Osteocyte (in vitro differentiated cells): Measurements from ENCODE around the gene VPS45. TPM values are rescaled to one million over a fixed set of nuclear protein-coding genes. Genes with fewer than 3 reads are reported as not detected.
"Not testable (repeated sequence)": the region's sequence is repeated elsewhere in the genome, so short reads cannot be mapped to it uniquely, and the experiment has no call there.

ENCODE experiments used
- DNase-seq: peaks from one replicate; pipeline ENCODE4 v3.0.0; 2021; ENCODE audit warnings: mixed read lengths; ENCODE audit not compliant: unreplicated experiment; ENCODE audit errors: extremely low spot score
- H3K27ac Mint-ChIP-seq: one replicate; pipeline ENCODE4 v1.8.0; 2021; ENCODE audit warnings: mild to moderate bottlenecking, mixed read lengths; ENCODE audit not compliant: unreplicated experiment
- H3K27me3 Mint-ChIP-seq: one replicate; pipeline ENCODE4 v1.8.0; 2021; ENCODE audit warnings: mixed read lengths; ENCODE audit not compliant: unreplicated experiment
- H3K36me3 Mint-ChIP-seq: one replicate; pipeline ENCODE4 v1.8.0; 2021; ENCODE audit warnings: mixed read lengths; ENCODE audit not compliant: unreplicated experiment
- H3K4me1 Mint-ChIP-seq: one replicate; pipeline ENCODE4 v1.8.0; 2021; ENCODE audit warnings: mixed read lengths; ENCODE audit not compliant: unreplicated experiment
- H3K4me3 Mint-ChIP-seq: one replicate; pipeline ENCODE4 v1.8.0; 2021; ENCODE audit warnings: mild to moderate bottlenecking, moderate library complexity, mixed read lengths; ENCODE audit not compliant: unreplicated experiment
- H3K9me3 Mint-ChIP-seq: one replicate; pipeline ENCODE4 v1.8.0; 2021; ENCODE audit warnings: mixed read lengths; ENCODE audit not compliant: unreplicated experiment
- CTCF ChIP-seq: fragments of 200-600 bp; sonication (generic); IDR thresholded peaks from 2 replicates; pipeline ENCODE4 v1.5.0; 2021; ENCODE audit warnings: antibody characterized with exemption, mild to moderate bottlenecking, moderate library complexity
- total RNA-seq: library from RNA; stranded (reverse); gene quantifications from 2 replicates; pipeline ENCODE4 v1.2.1, GENCODE V29; 2021

The VPS45 gene
- total RNA-seq, 1 donor from 2014 or later, result 43.6 TPM

- TF ChIP-seq CTCF, result no peak
- Mint-ChIP-seq H3K36me3 (peaks cover 4% of the 10 kb centered on the region), H3K4me3 (no peak overlapping the region), H3K9me3 (no peaks in the 10 kb centered on the region), H3K4me1 (no peaks in the 10 kb centered on the region), H3K27ac (no peak overlapping the region), H3K27me3 (no peaks in the 10 kb centered on the region)
- DNase-seq, result no peak
Measured at GRCh38 chr1:150127868-150128267, 60.3 kb downstream of the VPS45 start.

GRCh38 chr1:150132372-150132771 is 64.8 kb downstream of the VPS45 start:
- H3K36me3 Mint-ChIP-seq, result peaks cover 8% of the 10 kb centered on the region
- no peaks in the 10 kb centered on the region for H3K27me3 Mint-ChIP-seq
- TF ChIP-seq CTCF, result no peak
- H3K4me1 Mint-ChIP-seq, result no peaks in the 10 kb centered on the region
- no peaks in the 10 kb centered on the region for H3K9me3 Mint-ChIP-seq
- no peak overlapping the region for H3K4me3 Mint-ChIP-seq
- DNase-seq, result no peak
- H3K27ac Mint-ChIP-seq, result no peak overlapping the region

GRCh38 chr1:150134537-150134936 is 67.0 kb downstream of the VPS45 start:
- no peak for DNase-seq
- Mint-ChIP-seq H3K27ac (no peak overlapping the region), H3K4me3 (no peak overlapping the region), H3K27me3 (no peaks in the 10 kb centered on the region), H3K9me3 (no peaks in the 10 kb centered on the region), H3K4me1 (no peaks in the 10 kb centered on the region), H3K36me3 (peaks cover 6% of the 10 kb centered on the region)
- TF ChIP-seq CTCF, result no peak

GRCh38 chr1:150135400-150135799 is 67.8 kb downstream of the VPS45 start:
- H3K9me3 Mint-ChIP-seq, H3K27me3 Mint-ChIP-seq, H3K4me3 Mint-ChIP-seq, DNase-seq, H3K27ac Mint-ChIP-seq, H3K36me3 Mint-ChIP-seq, H3K4me1 Mint-ChIP-seq: not testable (repeated sequence)

- H3K4me3 Mint-ChIP-seq, result no peak overlapping the region
- no peak for DNase-seq
- TF ChIP-seq CTCF, result no peak
- H3K4me1 Mint-ChIP-seq, result no peaks in the 10 kb centered on the region
- no peaks in the 10 kb centered on the region for H3K27me3 Mint-ChIP-seq
- no peak overlapping the region for H3K27ac Mint-ChIP-seq
- no peaks in the 10 kb centered on the region for H3K9me3 Mint-ChIP-seq
- peaks cover 6% of the 10 kb centered on the region for H3K36me3 Mint-ChIP-seq
Measured at GRCh38 chr1:150138044-150138443, 70.5 kb downstream of the VPS45 start.

- H3K4me3 Mint-ChIP-seq, result no peak overlapping the region
- H3K4me1 Mint-ChIP-seq, result no peaks in the 10 kb centered on the region
- H3K9me3 Mint-ChIP-seq, result no peaks in the 10 kb centered on the region
- TF ChIP-seq CTCF, result no peak
- no peak for DNase-seq
- no peak overlapping the region for H3K27ac Mint-ChIP-seq
- H3K27me3 Mint-ChIP-seq, result no peaks in the 10 kb centered on the region
- no peaks in the 10 kb centered on the region for H3K36me3 Mint-ChIP-seq
Measured at GRCh38 chr1:150141452-150141851, 73.9 kb downstream of the VPS45 start.
